Measurements from ENCODE around the gene GPR78.

DNA sequence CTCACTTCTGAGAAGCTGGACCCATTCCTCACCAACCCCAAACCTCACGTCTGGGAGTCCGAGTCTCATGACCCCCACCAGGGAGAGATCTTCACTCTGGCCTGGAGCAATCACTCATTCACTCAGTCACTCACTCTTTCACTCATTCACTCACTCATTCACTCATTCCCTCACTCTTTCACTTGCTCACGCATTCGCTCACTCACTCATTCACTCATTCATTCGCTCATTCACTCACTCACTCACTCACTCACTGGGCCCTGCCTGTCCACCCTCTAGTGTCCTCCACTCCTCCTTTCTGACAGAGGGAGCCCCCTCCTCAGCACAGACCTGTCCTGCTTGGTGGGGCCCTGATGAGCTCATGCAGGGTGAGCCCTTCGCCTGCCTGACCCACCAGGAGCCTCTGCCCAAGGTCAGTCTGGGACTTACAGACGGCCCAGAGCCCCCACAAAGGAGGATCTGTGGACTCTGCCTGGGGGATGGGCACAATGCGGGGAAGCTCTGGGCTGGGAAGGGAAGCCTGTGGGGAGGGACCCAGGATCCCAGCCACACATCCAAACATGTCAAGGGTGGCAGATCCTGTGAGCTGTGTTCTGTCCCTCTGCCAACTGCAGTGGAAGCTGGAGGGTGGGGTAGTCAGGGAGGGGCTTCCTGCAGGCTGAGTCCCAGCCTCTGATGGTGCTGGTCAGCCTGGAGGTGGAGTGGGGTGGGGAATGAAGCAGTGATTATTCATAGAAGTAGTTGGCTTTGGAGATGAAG is 30.8 kb downstream of the GPR78 start:
- TF ChIP-seq POLR2AphosphoS5 (IDR thresholded peaks at IDR 0.05) (no peak), POLR2A (IDR thresholded peaks at IDR 0.05) (no peak), EP300 (IDR thresholded peaks at IDR 0.05) (no peak)
- TF ChIP-seq, protein P1, sequence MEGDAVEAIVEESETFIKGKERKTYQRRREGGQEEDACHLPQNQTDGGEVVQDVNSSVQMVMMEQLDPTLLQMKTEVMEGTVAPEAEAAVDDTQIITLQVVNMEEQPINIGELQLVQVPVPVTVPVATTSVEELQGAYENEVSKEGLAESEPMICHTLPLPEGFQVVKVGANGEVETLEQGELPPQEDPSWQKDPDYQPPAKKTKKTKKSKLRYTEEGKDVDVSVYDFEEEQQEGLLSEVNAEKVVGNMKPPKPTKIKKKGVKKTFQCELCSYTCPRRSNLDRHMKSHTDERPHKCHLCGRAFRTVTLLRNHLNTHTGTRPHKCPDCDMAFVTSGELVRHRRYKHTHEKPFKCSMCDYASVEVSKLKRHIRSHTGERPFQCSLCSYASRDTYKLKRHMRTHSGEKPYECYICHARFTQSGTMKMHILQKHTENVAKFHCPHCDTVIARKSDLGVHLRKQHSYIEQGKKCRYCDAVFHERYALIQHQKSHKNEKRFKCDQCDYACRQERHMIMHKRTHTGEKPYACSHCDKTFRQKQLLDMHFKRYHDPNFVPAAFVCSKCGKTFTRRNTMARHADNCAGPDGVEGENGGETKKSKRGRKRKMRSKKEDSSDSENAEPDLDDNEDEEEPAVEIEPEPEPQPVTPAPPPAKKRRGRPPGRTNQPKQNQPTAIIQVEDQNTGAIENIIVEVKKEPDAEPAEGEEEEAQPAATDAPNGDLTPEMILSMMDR (IDR thresholded peaks at IDR 0.05) = no peak

Measured in sigmoid colon (tissue), 4 donors.